ENCODE data around the gene MEI1. TPM values are rescaled to one million over a fixed set of nuclear protein-coding genes. Genes with fewer than 3 reads are reported as not detected.
"Not testable (repeated sequence)": the region's sequence is repeated elsewhere in the genome, so short reads cannot be mapped to it uniquely, and the experiment has no call there.

Gene MEI1
- total RNA-seq, 1 donor from 2014 or later: 3.1 TPM

GRCh38 chr22:41676134-41676533, 23.2 kb upstream of the MEI1 start:
- H3K4me1 ChIP-seq (ENCODE audit: control insufficient read depth in 3 of 3, insufficient read depth in 3 of 3, low read length in 3 of 3): peaks cover 0 to 3% (median 0%) of the 10 kb centered on the region in 3 donors
- no peak overlapping the region for H3K9ac ChIP-seq (ENCODE audit: low read depth in 1 of 3, low read length in 3 of 3)
- no peak overlapping the region for H3K27ac ChIP-seq (ENCODE audit: low read depth, low read length)
- H3K27me3 ChIP-seq (ENCODE audit: control insufficient read depth in 3 of 3, insufficient read depth in 3 of 3, low read length in 3 of 3): no peaks in the 10 kb centered on the region
- H3K36me3 ChIP-seq (ENCODE audit: control insufficient read depth in 3 of 3, insufficient read depth in 3 of 3, low read length in 3 of 3): peaks cover 20 to 40% (median 36%) of the 10 kb centered on the region in 3 donors
- H3K9me3 ChIP-seq (ENCODE audit: control insufficient read depth in 3 of 3, low read length in 3 of 3): no peaks in the 10 kb centered on the region
- H3K4me3 ChIP-seq (ENCODE audit: low read length in 3 of 3): no peak overlapping the region

DNA sequence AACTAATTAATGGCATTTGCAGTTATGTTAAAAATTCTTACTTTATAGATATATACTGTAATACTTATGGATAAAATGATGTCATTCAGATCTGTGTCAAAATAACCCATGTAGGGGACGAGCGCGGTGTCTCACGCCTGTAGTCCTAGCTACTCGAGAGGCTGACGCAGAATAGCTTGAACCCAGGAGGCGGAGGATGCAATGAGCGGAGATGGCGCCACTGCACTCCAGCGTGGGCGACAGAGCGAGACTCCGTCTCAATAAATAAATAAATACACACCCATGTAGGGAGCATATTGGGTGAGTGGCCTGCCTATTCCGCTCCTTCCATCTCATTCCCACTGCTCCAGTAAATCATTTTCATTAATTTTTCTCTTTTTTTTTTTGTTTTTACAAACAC, 17.7 kb upstream of the MEI1 start:
- Histone ChIP-seq H3K27ac (ENCODE audit: low read depth, low read length) (peak overlapping the region; percentile 89), H3K9ac (ENCODE audit: low read depth in 1 of 3, low read length in 3 of 3) (peak overlapping the region; percentile 82 to 87 (median 86)), H3K27me3 (ENCODE audit: control insufficient read depth in 3 of 3, insufficient read depth in 3 of 3, low read length in 3 of 3) (no peaks in the 10 kb centered on the region)

GRCh38 chr22:41682033-41682807, 17.1 kb upstream of the MEI1 start:
- peaks cover 0 to 6% (median 0%) of the 10 kb centered on the region in 3 donors for H3K4me1 ChIP-seq (ENCODE audit: control insufficient read depth in 3 of 3, insufficient read depth in 3 of 3, low read length in 3 of 3)
- peak overlapping the region; percentile 83 to 91 (median 87) for H3K4me3 ChIP-seq (ENCODE audit: low read length in 3 of 3)
- peak overlapping the region; percentile 89 for H3K27ac ChIP-seq (ENCODE audit: low read depth, low read length)

More for the DNA sequence above, 17.7 kb upstream of the MEI1 start:
- Histone ChIP-seq H3K4me3 (ENCODE audit: low read length in 3 of 3) (peak overlapping the region; percentile 83 to 91 (median 87)), H3K4me1 (ENCODE audit: control insufficient read depth in 3 of 3, insufficient read depth in 3 of 3, low read length in 3 of 3) (peaks cover 0 to 3% (median 0%) of the 10 kb centered on the region in 3 donors), H3K9me3 (ENCODE audit: control insufficient read depth in 3 of 3, low read length in 3 of 3) (no peaks in the 10 kb centered on the region), H3K36me3 (ENCODE audit: control insufficient read depth in 3 of 3, insufficient read depth in 3 of 3, low read length in 3 of 3) (peaks cover 15 to 19% (median 16%) of the 10 kb centered on the region in 3 donors)

GRCh38 chr22:41683052-41683451, 16.3 kb upstream of the MEI1 start:
- peaks cover 9 to 16% (median 15%) of the 10 kb centered on the region in 3 donors for H3K36me3 ChIP-seq (ENCODE audit: control insufficient read depth in 3 of 3, insufficient read depth in 3 of 3, low read length in 3 of 3)
- H3K9ac ChIP-seq (ENCODE audit: low read depth in 1 of 3, low read length in 3 of 3): peak overlapping the region in 1 of 3 donors; percentile 82
- no peaks in the 10 kb centered on the region for H3K9me3 ChIP-seq (ENCODE audit: control insufficient read depth in 3 of 3, low read length in 3 of 3)
- H3K4me1 ChIP-seq (ENCODE audit: control insufficient read depth in 3 of 3, insufficient read depth in 3 of 3, low read length in 3 of 3): peaks cover 7 to 14% (median 8%) of the 10 kb centered on the region in 3 donors
- peak overlapping the region; percentile 89 for H3K27ac ChIP-seq (ENCODE audit: low read depth, low read length)
- no peaks in the 10 kb centered on the region for H3K27me3 ChIP-seq (ENCODE audit: control insufficient read depth in 3 of 3, insufficient read depth in 3 of 3, low read length in 3 of 3)
- peak overlapping the region; percentile 83 to 91 (median 87) for H3K4me3 ChIP-seq (ENCODE audit: low read length in 3 of 3)

More at GRCh38 chr22:41682033-41682807, 17.1 kb upstream of the MEI1 start:
- Histone ChIP-seq H3K27me3 (ENCODE audit: control insufficient read depth in 3 of 3, insufficient read depth in 3 of 3, low read length in 3 of 3) (no peaks in the 10 kb centered on the region), H3K36me3 (ENCODE audit: control insufficient read depth in 3 of 3, insufficient read depth in 3 of 3, low read length in 3 of 3) (peaks cover 14 to 19% (median 16%) of the 10 kb centered on the region in 3 donors), H3K9ac (ENCODE audit: low read depth in 1 of 3, low read length in 3 of 3) (peak overlapping the region; percentile 82 to 87 (median 86)), H3K9me3 (ENCODE audit: control insufficient read depth in 3 of 3, low read length in 3 of 3) (no peaks in the 10 kb centered on the region)

DNA sequence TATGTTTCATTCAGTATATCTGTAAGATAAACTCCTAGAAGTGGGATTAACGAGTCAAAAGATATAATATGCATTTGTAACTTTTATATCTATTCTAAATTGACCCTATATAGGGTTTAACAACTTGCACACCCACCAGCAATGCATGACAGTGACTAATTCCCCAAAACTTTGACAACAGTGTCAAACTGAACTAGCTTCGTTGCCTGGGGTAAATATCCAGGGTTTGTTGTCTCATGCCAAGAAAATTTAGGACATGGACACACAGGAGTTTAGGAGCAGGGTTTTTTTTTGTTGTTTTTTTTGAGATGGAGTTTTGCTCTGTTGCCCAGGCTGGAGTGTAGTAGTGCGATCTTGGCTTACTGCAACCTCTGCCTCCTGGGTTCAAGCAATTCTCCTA, 15.7 kb upstream of the MEI1 start:
- Histone ChIP-seq H3K4me1 (ENCODE audit: control insufficient read depth in 3 of 3, insufficient read depth in 3 of 3, low read length in 3 of 3) (peaks cover 7 to 16% (median 13%) of the 10 kb centered on the region in 3 donors), H3K27ac (ENCODE audit: low read depth, low read length) (no peak overlapping the region), H3K36me3 (ENCODE audit: control insufficient read depth in 3 of 3, insufficient read depth in 3 of 3, low read length in 3 of 3) (peaks cover 3 to 10% (median 10%) of the 10 kb centered on the region in 3 donors), H3K9ac (ENCODE audit: low read depth in 1 of 3, low read length in 3 of 3) (no peak overlapping the region), H3K4me3 (ENCODE audit: low read length in 3 of 3) (no peak overlapping the region), H3K27me3 (ENCODE audit: control insufficient read depth in 3 of 3, insufficient read depth in 3 of 3, low read length in 3 of 3) (no peaks in the 10 kb centered on the region), H3K9me3 (ENCODE audit: control insufficient read depth in 3 of 3, low read length in 3 of 3) (no peaks in the 10 kb centered on the region)

DNA sequence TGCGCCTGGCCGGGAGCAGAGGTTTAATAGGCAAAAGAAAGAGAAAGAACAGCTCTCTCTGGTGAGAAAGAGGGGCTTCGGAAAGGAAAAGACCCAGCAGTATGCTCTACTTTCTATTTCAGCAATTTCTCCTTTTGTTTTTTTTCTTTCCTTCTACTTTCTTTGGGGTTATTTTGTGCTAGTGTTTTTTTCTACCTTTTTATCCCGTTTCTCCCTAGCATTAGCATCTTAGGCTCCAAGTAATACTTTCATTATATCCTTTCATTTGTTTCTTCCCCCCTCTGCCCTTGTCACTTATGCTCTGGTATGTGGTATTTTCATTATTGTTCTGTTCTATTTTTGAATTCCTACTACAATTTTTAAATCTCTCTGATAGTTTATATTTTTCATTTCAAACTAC, 15.1 kb upstream of the MEI1 start:
- H3K27me3 ChIP-seq (ENCODE audit: control insufficient read depth in 3 of 3, insufficient read depth in 3 of 3, low read length in 3 of 3): no peaks in the 10 kb centered on the region
- peaks cover 0 to 10% (median 7%) of the 10 kb centered on the region in 3 donors for H3K36me3 ChIP-seq (ENCODE audit: control insufficient read depth in 3 of 3, insufficient read depth in 3 of 3, low read length in 3 of 3)
- no peak overlapping the region for H3K27ac ChIP-seq (ENCODE audit: low read depth, low read length)
- no peak overlapping the region for H3K4me3 ChIP-seq (ENCODE audit: low read length in 3 of 3)
- H3K4me1 ChIP-seq (ENCODE audit: control insufficient read depth in 3 of 3, insufficient read depth in 3 of 3, low read length in 3 of 3): peaks cover 7 to 19% (median 16%) of the 10 kb centered on the region in 3 donors
- no peaks in the 10 kb centered on the region for H3K9me3 ChIP-seq (ENCODE audit: control insufficient read depth in 3 of 3, low read length in 3 of 3)
- H3K9ac ChIP-seq (ENCODE audit: low read depth in 1 of 3, low read length in 3 of 3): no peak overlapping the region

DNA sequence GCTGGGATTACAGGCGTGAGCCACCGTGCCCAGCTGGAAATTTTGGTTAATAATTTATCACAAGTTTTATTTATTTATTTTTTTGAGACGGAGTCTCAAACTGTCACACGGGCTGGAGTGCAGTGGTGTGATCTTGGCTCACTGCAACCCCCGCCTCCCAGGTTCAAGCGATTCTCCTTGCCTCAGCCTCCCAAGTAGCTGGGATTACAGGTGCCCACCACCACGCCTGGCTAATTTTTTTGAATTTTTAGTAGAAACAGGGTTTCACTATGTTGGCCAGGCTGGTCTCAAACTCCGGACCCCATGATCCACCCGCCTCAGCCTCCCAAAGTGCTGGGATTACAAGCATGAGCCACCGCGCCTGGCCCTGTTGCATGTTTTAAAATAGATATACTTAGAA, 12.4 kb upstream of the MEI1 start:
- H3K4me3 ChIP-seq (ENCODE audit: low read length in 3 of 3); H3K9me3 ChIP-seq (ENCODE audit: control insufficient read depth in 3 of 3, low read length in 3 of 3): not testable (repeated sequence)

GRCh38 chr22:41687901-41688364, 11.4 kb upstream of the MEI1 start:
- Histone ChIP-seq H3K9ac (ENCODE audit: low read depth in 1 of 3, low read length in 3 of 3) (peak overlapping the region; percentile 91 to 97 (median 95)), H3K4me1 (ENCODE audit: control insufficient read depth in 3 of 3, insufficient read depth in 3 of 3, low read length in 3 of 3) (peaks cover 7 to 23% (median 13%) of the 10 kb centered on the region in 3 donors), H3K4me3 (ENCODE audit: low read length in 3 of 3) (peak overlapping the region; percentile 89 to 96 (median 91)), H3K27me3 (ENCODE audit: control insufficient read depth in 3 of 3, insufficient read depth in 3 of 3, low read length in 3 of 3) (no peaks in the 10 kb centered on the region), H3K9me3 (ENCODE audit: control insufficient read depth in 3 of 3, low read length in 3 of 3) (no peaks in the 10 kb centered on the region), H3K36me3 (ENCODE audit: control insufficient read depth in 3 of 3, insufficient read depth in 3 of 3, low read length in 3 of 3) (no peaks in the 10 kb centered on the region), H3K27ac (ENCODE audit: low read depth, low read length) (peak overlapping the region; percentile 95)

More for the DNA sequence above, 12.4 kb upstream of the MEI1 start:
- H3K36me3 ChIP-seq (ENCODE audit: control insufficient read depth in 3 of 3, insufficient read depth in 3 of 3, low read length in 3 of 3); H3K27me3 ChIP-seq (ENCODE audit: control insufficient read depth in 3 of 3, insufficient read depth in 3 of 3, low read length in 3 of 3); H3K27ac ChIP-seq (ENCODE audit: low read depth, low read length); H3K9ac ChIP-seq (ENCODE audit: low read depth in 1 of 3, low read length in 3 of 3): not testable (repeated sequence)
- peaks cover 7 to 23% (median 16%) of the 10 kb centered on the region in 3 donors for H3K4me1 ChIP-seq (ENCODE audit: control insufficient read depth in 3 of 3, insufficient read depth in 3 of 3, low read length in 3 of 3)

DNA sequence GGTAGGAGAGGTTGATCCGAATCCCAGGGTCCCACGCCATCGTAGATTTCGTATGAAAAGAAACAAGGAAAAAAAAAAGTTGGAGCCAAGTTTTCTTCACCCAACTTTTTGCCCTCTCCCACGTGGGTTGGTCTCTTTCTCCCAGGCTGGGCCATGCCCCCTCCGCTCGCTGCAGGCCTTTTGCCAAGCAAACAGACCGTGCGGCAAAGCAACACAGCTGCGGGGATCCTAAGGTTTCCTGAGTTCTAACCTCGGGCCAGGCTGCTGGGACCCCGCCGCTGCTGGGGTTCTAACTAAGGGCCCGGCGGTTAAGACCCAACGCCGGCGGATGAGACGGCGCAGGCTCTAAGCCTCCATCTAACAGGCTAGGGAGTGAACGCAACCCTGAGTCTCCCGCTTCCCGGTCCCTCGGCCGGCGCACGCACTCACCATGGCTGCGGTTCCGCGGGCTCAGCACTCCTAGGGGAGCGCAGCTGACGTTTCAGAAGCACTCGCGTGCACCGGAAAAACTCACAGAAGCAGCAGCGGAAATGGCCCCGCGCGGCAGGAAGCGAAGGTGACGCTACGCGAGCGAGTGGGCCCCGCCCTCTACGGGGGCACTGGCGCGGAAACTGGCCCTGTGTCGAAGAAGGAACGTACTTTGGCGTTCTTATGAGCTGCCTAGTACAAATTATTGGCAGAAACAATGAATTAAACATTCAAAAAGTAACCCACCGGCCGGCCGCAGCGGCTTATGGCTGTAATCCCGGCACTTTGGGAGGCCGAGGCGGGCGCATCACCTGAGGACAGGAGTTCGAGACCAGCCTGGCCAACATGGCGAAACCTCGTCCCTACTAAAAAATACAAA, 10.7 kb upstream of the MEI1 start, which contains the start of gene SNU13:
TSS of gene SNU13 (minus strand) at position 503 of the 847 bp plus-strand sequence. CDS start at position 432, 71 bp downstream.
- no peaks in the 10 kb centered on the region for H3K9me3 ChIP-seq (ENCODE audit: control insufficient read depth in 3 of 3, low read length in 3 of 3)

More for the DNA sequence above, 10.7 kb upstream of the MEI1 start, which contains the start of gene SNU13:
- peak within 1 kb of the TSS; percentile 95 for H3K27ac ChIP-seq (ENCODE audit: low read depth, low read length)
- H3K4me1 ChIP-seq (ENCODE audit: control insufficient read depth in 3 of 3, insufficient read depth in 3 of 3, low read length in 3 of 3): peaks cover 7 to 23% (median 13%) of the 10 kb centered on the region in 3 donors
- H3K9ac ChIP-seq (ENCODE audit: low read depth in 1 of 3, low read length in 3 of 3): peak within 1 kb of the TSS; percentile 91 to 97 (median 95)
- H3K36me3 ChIP-seq (ENCODE audit: control insufficient read depth in 3 of 3, insufficient read depth in 3 of 3, low read length in 3 of 3): peaks cover 2 to 5% (median 5%) of the 10 kb centered on the region in 3 donors
- H3K27me3 ChIP-seq (ENCODE audit: control insufficient read depth in 3 of 3, insufficient read depth in 3 of 3, low read length in 3 of 3): no peaks in the 10 kb centered on the region
- H3K4me3 ChIP-seq (ENCODE audit: low read length in 3 of 3): peak within 1 kb of the TSS; percentile 89 to 96 (median 91)

All from skeletal muscle tissue (tissue), 4 donors.